ENCODE results near the gene CRABP1. TPM values are rescaled to one million over a fixed set of nuclear protein-coding genes. Genes with fewer than 3 reads are reported as not detected.

Gene CRABP1
- total and polyA plus RNA-seq, 2 donors from 2014 or later: 61.0 TPM; not detected in 1

- Histone ChIP-seq H3K27me3 (ENCODE audit: control insufficient read depth, insufficient read depth, low read length) (no peaks in the 10 kb centered on the region), H3K27ac (ENCODE audit: low read depth in 2 of 2, low read length in 2 of 2) (no peak overlapping the region), H3K4me1 (ENCODE audit: control insufficient read depth in 2 of 3, insufficient read depth in 2 of 3, low read depth in 1 of 3, low read length in 3 of 3) (peaks cover 0 to 3% (median 0%) of the 10 kb centered on the region in 3 donors), H3K36me3 (ENCODE audit: control insufficient read depth in 2 of 3, insufficient read depth in 3 of 3, low read length in 3 of 3) (no peaks in the 10 kb centered on the region), H3K9ac (ENCODE audit: low read length in 3 of 3) (no peak overlapping the region), H3K9me3 (ENCODE audit: control insufficient read depth in 2 of 3, insufficient read depth in 1 of 3, low read length in 3 of 3) (no peaks in the 10 kb centered on the region), H3K4me3 (ENCODE audit: low read length in 3 of 3) (no peak overlapping the region)
- intact Hi-C loops (cut with DNase I): no loop called here
- FAIRE-seq (no peak), DNase-seq (peak in 2 of 5 donors; percentile 30 to 50)
- no peak for TF ChIP-seq CTCF (IDR thresholded peaks at IDR 0.05; ENCODE audit: borderline replicate concordance, extremely low read depth, insufficient read depth)
Observed at GRCh38 chr15:78321041-78321570, 19.0 kb upstream of the CRABP1 start.

- H3K27me3 ChIP-seq (ENCODE audit: control insufficient read depth, insufficient read depth, low read length): no peaks in the 10 kb centered on the region
- DNase-seq: peak in 1 of 5 donors; percentile 29
Observed at GRCh38 chr15:78321786-78322185, 18.4 kb upstream of the CRABP1 start.

GRCh38 chr15:78322243-78322642 is 17.9 kb upstream of the CRABP1 start:
- TF ChIP-seq CTCF (IDR thresholded peaks at IDR 0.05; ENCODE audit: borderline replicate concordance, extremely low read depth, insufficient read depth): no peak
- FAIRE-seq: no peak
- H3K36me3 ChIP-seq (ENCODE audit: control insufficient read depth in 2 of 3, insufficient read depth in 3 of 3, low read length in 3 of 3): no peaks in the 10 kb centered on the region
- peaks cover 0 to 3% (median 0%) of the 10 kb centered on the region in 3 donors for H3K4me1 ChIP-seq (ENCODE audit: control insufficient read depth in 2 of 3, insufficient read depth in 2 of 3, low read depth in 1 of 3, low read length in 3 of 3)
- no peaks in the 10 kb centered on the region for H3K9me3 ChIP-seq (ENCODE audit: control insufficient read depth in 2 of 3, insufficient read depth in 1 of 3, low read length in 3 of 3)
- no peak overlapping the region for H3K4me3 ChIP-seq (ENCODE audit: low read length in 3 of 3)
- peak; percentile 53 to 79 (median 71) for DNase-seq
- no peak overlapping the region for H3K9ac ChIP-seq (ENCODE audit: low read length in 3 of 3)
- intact Hi-C loops (cut with DNase I): no loop called here
- no peak overlapping the region for H3K27ac ChIP-seq (ENCODE audit: low read depth in 2 of 2, low read length in 2 of 2)
- H3K27me3 ChIP-seq (ENCODE audit: control insufficient read depth, insufficient read depth, low read length): no peaks in the 10 kb centered on the region

More at GRCh38 chr15:78321786-78322185, 18.4 kb upstream of the CRABP1 start:
- Histone ChIP-seq H3K36me3 (ENCODE audit: control insufficient read depth in 2 of 3, insufficient read depth in 3 of 3, low read length in 3 of 3) (no peaks in the 10 kb centered on the region), H3K4me1 (ENCODE audit: control insufficient read depth in 2 of 3, insufficient read depth in 2 of 3, low read depth in 1 of 3, low read length in 3 of 3) (peaks cover 0 to 3% (median 0%) of the 10 kb centered on the region in 3 donors), H3K4me3 (ENCODE audit: low read length in 3 of 3) (no peak overlapping the region), H3K9me3 (ENCODE audit: control insufficient read depth in 2 of 3, insufficient read depth in 1 of 3, low read length in 3 of 3) (no peaks in the 10 kb centered on the region), H3K9ac (ENCODE audit: low read length in 3 of 3) (no peak overlapping the region), H3K27ac (ENCODE audit: low read depth in 2 of 2, low read length in 2 of 2) (no peak overlapping the region)
- no peak for FAIRE-seq
- no peak for TF ChIP-seq CTCF (IDR thresholded peaks at IDR 0.05; ENCODE audit: borderline replicate concordance, extremely low read depth, insufficient read depth)
- intact Hi-C loops (cut with DNase I): no loop called here
